Caco-2 (cell line): ENCODE data around the gene NUP98. TPM values are rescaled to one million over a fixed set of nuclear protein-coding genes. Genes with fewer than 3 reads are reported as not detected.
A peak's percentile ranks its signal among the peaks of the same experiment; 100 is the strongest.

Experiments used
- BruUV-seq: library from RNA; stranded (reverse); fragments of 400-500 nt; replicated peaks from 2 replicates; lab custom pipeline; 2021; lab: Mats Ljungman, UMichigan
- CTCF ChIA-PET: fragments of 300-600 bp; sonication (Branson Sonifier 250); formaldehyde crosslinking; loops from one replicate; lab custom pipeline; 2022; ENCODE audit warnings: antibody characterized with exemption; lab: Charles Lee
- POLR2A ChIA-PET: fragments of 300-600 bp; sonication (Branson Sonifier 250); formaldehyde crosslinking; loops from one replicate; lab custom pipeline; 2022; ENCODE audit warnings: antibody characterized with exemption; lab: Charles Lee
- DNase-seq, 2 experiments: peaks; one replicate each; pipeline versions ENCODE4 v3.0.0 to v3.0.0-alpha.2; 2020 to 2022
- H3K27me3 ChIP-seq: replicated peaks from 2 replicates; pipeline ENCODE4 v1.6.0; 2011; ENCODE audit warnings: low read length; ENCODE audit not compliant: control insufficient read depth, insufficient read depth
- H3K36me3 ChIP-seq: 2 replicates; pipeline ENCODE4 v1.5.1; 2011; ENCODE audit warnings: low read length; ENCODE audit not compliant: control insufficient read depth, insufficient read depth
- H3K4me1 ChIP-seq: fragments of 250-450 bp; sonication (Bioruptor Pico); 2 replicates; pipeline ENCODE4 v1.5.1; 2020; ENCODE audit warnings: mild to moderate bottlenecking
- H3K4me3 ChIP-seq: 2 replicates; pipeline ENCODE4 v1.5.1; 2011; ENCODE audit warnings: low read depth, mild to moderate bottlenecking, control low read depth, low read length
- H3K9me3 ChIP-seq: fragments of 250-450 bp; sonication (Bioruptor Pico); 2 replicates; pipeline ENCODE4 v1.5.1; 2020; ENCODE audit warnings: mild to moderate bottlenecking, moderate library complexity
- H3K27ac Mint-ChIP-seq: one replicate; pipeline ENCODE4 v1.8.0; 2022; ENCODE audit warnings: mixed read lengths; ENCODE audit not compliant: unreplicated experiment
- H3K27me3 Mint-ChIP-seq: one replicate; pipeline ENCODE4 v1.8.0; 2022; ENCODE audit warnings: mixed read lengths; ENCODE audit not compliant: insufficient read depth, unreplicated experiment
- H3K36me3 Mint-ChIP-seq: one replicate; pipeline ENCODE4 v1.8.0; 2022; ENCODE audit warnings: mild to moderate bottlenecking, mixed read lengths; ENCODE audit not compliant: insufficient read depth, unreplicated experiment
- H3K4me1 Mint-ChIP-seq: one replicate; pipeline ENCODE4 v1.8.0; 2022; ENCODE audit warnings: low read depth, mixed read lengths; ENCODE audit not compliant: unreplicated experiment
- H3K4me3 Mint-ChIP-seq: one replicate; pipeline ENCODE4 v1.8.0; 2022; ENCODE audit warnings: mild to moderate bottlenecking, moderate library complexity, mixed read lengths; ENCODE audit not compliant: unreplicated experiment
- H3K9me3 Mint-ChIP-seq: one replicate; pipeline ENCODE4 v1.8.0; 2022; ENCODE audit warnings: mixed read lengths; ENCODE audit not compliant: unreplicated experiment
- intact Hi-C: fragments of 100-400 bp; cut with micrococcal nuclease; formaldehyde crosslinking; loops from one replicate; pipeline ENCODE4 v1.10.0; 2022; ENCODE audit not compliant: unreplicated experiment
- total RNA-seq: library from RNA; stranded (reverse); gene quantifications from 2 replicates; pipeline ENCODE4 v1.2.3, GENCODE V29; 2022
- TF ChIP-seq, protein P1 (sequence below), 2 experiments: fragments of 200-600 bp in 1 of 2; IDR thresholded peaks; 1 replicate in 1 of 2; 2 replicates in 1 of 2; pipeline versions ENCODE4 v1.5.1 to v1.8.0; 2011 to 2022; ENCODE audit warnings: antibody characterized with exemption in 1 of 2, control low read depth in 1 of 2, inconsistent platforms in 1 of 2, low read depth in 1 of 2, low read length in 1 of 2, mild to moderate bottlenecking in 1 of 2, moderate library complexity in 1 of 2; ENCODE audit not compliant: insufficient read depth in 1 of 2, severe bottlenecking in 1 of 2, unreplicated experiment in 1 of 2

Gene NUP98
- total RNA-seq, 1 experiment from 2014 or later = 146 TPM

GRCh38 chr11:3803726-3804495 lies 6.6 kb upstream of the NUP98 start:
- ChIA-PET POLR2A (no interaction called here), CTCF (no interaction called here)
- Histone ChIP-seq H3K4me1 (peaks cover 16% of the 10 kb centered on the region), H3K36me3 (no peaks in the 10 kb centered on the region), H3K9me3 (no peaks in the 10 kb centered on the region), H3K4me3 (no peak overlapping the region), H3K27me3 (no peaks in the 10 kb centered on the region)
- Mint-ChIP-seq H3K36me3 (peaks cover 16% of the 10 kb centered on the region), H3K27ac (peak overlapping the region; percentile 20), H3K4me1 (peaks cover 13% of the 10 kb centered on the region), H3K9me3 (no peaks in the 10 kb centered on the region), H3K27me3 (no peaks in the 10 kb centered on the region), H3K4me3 (no peak overlapping the region)
- no TSS peak for BruUV-seq
- intact Hi-C loops = no loop called here
- no peak for DNase-seq
- TF ChIP-seq, protein P1, sequence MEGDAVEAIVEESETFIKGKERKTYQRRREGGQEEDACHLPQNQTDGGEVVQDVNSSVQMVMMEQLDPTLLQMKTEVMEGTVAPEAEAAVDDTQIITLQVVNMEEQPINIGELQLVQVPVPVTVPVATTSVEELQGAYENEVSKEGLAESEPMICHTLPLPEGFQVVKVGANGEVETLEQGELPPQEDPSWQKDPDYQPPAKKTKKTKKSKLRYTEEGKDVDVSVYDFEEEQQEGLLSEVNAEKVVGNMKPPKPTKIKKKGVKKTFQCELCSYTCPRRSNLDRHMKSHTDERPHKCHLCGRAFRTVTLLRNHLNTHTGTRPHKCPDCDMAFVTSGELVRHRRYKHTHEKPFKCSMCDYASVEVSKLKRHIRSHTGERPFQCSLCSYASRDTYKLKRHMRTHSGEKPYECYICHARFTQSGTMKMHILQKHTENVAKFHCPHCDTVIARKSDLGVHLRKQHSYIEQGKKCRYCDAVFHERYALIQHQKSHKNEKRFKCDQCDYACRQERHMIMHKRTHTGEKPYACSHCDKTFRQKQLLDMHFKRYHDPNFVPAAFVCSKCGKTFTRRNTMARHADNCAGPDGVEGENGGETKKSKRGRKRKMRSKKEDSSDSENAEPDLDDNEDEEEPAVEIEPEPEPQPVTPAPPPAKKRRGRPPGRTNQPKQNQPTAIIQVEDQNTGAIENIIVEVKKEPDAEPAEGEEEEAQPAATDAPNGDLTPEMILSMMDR (IDR thresholded peaks at IDR 0.05; ENCODE audit: insufficient read depth in 1 of 2, low read depth in 1 of 2, low read length in 1 of 2, severe bottlenecking in 1 of 2, unreplicated experiment in 1 of 2) = no peak

- DNase-seq = no peak
- H3K4me1 Mint-ChIP-seq = peaks cover 13% of the 10 kb centered on the region
- peaks cover 15% of the 10 kb centered on the region for H3K4me1 ChIP-seq
- intact Hi-C loops = no loop called here
- TF ChIP-seq, protein P1 (IDR thresholded peaks at IDR 0.05; ENCODE audit: insufficient read depth in 1 of 2, low read depth in 1 of 2, low read length in 1 of 2, severe bottlenecking in 1 of 2, unreplicated experiment in 1 of 2) = no peak
- H3K36me3 Mint-ChIP-seq = peaks cover 19% of the 10 kb centered on the region
- no peaks in the 10 kb centered on the region for H3K27me3 Mint-ChIP-seq
- H3K9me3 ChIP-seq = no peaks in the 10 kb centered on the region
- H3K4me3 Mint-ChIP-seq = peak overlapping the region; percentile 55
- H3K4me3 ChIP-seq = no peak overlapping the region
- H3K27ac Mint-ChIP-seq = peak overlapping the region; percentile 85
- CTCF ChIA-PET = interaction anchor here (0.7 kb wide), 1 partner anchor 108 kb away, joined by 3 read pairs; no protein-coding TSS in a partner anchor
- no TSS peak for BruUV-seq
- POLR2A ChIA-PET = no interaction called here
- H3K9me3 Mint-ChIP-seq = no peaks in the 10 kb centered on the region
- no peaks in the 10 kb centered on the region for H3K27me3 ChIP-seq
- H3K36me3 ChIP-seq = no peaks in the 10 kb centered on the region
Measured at GRCh38 chr11:3802011-3802790, 4.8 kb upstream of the NUP98 start.

- Mint-ChIP-seq H3K27me3 (no peaks in the 10 kb centered on the region), H3K4me3 (peak overlapping the region; percentile 15), H3K36me3 (peaks cover 34% of the 10 kb centered on the region), H3K4me1 (peaks cover 20% of the 10 kb centered on the region), H3K9me3 (no peaks in the 10 kb centered on the region), H3K27ac (peak overlapping the region; percentile 96)
- peaks cover 25% of the 10 kb centered on the region for H3K4me1 ChIP-seq
- intact Hi-C loops = no loop called here
- H3K4me3 ChIP-seq = no peak overlapping the region
- TF ChIP-seq, protein P1 (IDR thresholded peaks at IDR 0.05; ENCODE audit: insufficient read depth in 1 of 2, low read depth in 1 of 2, low read length in 1 of 2, severe bottlenecking in 1 of 2, unreplicated experiment in 1 of 2) = no peak
- H3K27me3 ChIP-seq = no peaks in the 10 kb centered on the region
- ChIA-PET CTCF (no interaction called here), POLR2A (no interaction called here)
- no peak for DNase-seq
- no TSS peak for BruUV-seq
- H3K9me3 ChIP-seq = no peaks in the 10 kb centered on the region
- no peaks in the 10 kb centered on the region for H3K36me3 ChIP-seq
Measured at GRCh38 chr11:3799873-3800272, 2.5 kb upstream of the NUP98 start.
